ES-I3 (cell line): ENCODE results near the gene ST6GALNAC4.

Experiments
- H3K36me3 ChIP-seq: 2 replicates; pipeline ENCODE4 v1.6.1; 2013; ENCODE audit warnings: mild to moderate bottlenecking, low read length, control low read depth, moderate library complexity; ENCODE audit not compliant: insufficient read depth
- H3K4me1 ChIP-seq: 2 replicates; pipeline ENCODE4 v1.6.1; 2013; ENCODE audit warnings: mild to moderate bottlenecking, control low read depth, low read length; ENCODE audit not compliant: insufficient read depth
- H3K9ac ChIP-seq: 2 replicates; pipeline ENCODE4 v1.6.1; 2013; ENCODE audit warnings: low read depth, mild to moderate bottlenecking, low read length, moderate library complexity
- H3K9me3 ChIP-seq: 2 replicates; pipeline ENCODE4 v1.6.1; 2013; ENCODE audit warnings: mild to moderate bottlenecking, low read length, moderate library complexity; ENCODE audit not compliant: control insufficient read depth, insufficient read depth

ST6GALNAC4 gene

GRCh38 chr9:127903557-127904475 is 13.0 kb downstream of the ST6GALNAC4 start:
- Histone ChIP-seq H3K4me1 (peaks cover 17% of the 10 kb centered on the region), H3K9ac (no peak overlapping the region), H3K9me3 (no peaks in the 10 kb centered on the region), H3K36me3 (no peaks in the 10 kb centered on the region)

GRCh38 chr9:127899128-127899943 is 17.5 kb downstream of the ST6GALNAC4 start, which contains the start of gene ST6GALNAC6:
ST6GALNAC6 (minus strand) TSS chr9:127899603; CDS start chr9:127897981, 1,622 bp downstream.
- peak within 1 kb of the TSS; percentile 74; the same call in 1 of the 2 replicates for H3K9ac ChIP-seq
- H3K36me3 ChIP-seq: peaks cover 3% of the 10 kb centered on the region; the same call in 1 of the 2 replicates
- H3K9me3 ChIP-seq: no peaks in the 10 kb centered on the region
- H3K4me1 ChIP-seq: peaks cover 6% of the 10 kb centered on the region

GRCh38 chr9:127898433-127899127 is 18.3 kb downstream of the ST6GALNAC4 start:
- H3K36me3 ChIP-seq: peaks cover 9% of the 10 kb centered on the region; the same call in 1 of the 2 replicates
- H3K4me1 ChIP-seq: no peaks in the 10 kb centered on the region; the same call in none of the 2 replicates
- H3K9ac ChIP-seq: peak overlapping the region; percentile 74; the same call in 1 of the 2 replicates
- no peaks in the 10 kb centered on the region for H3K9me3 ChIP-seq

- no peak overlapping the region for H3K9ac ChIP-seq
- no peaks in the 10 kb centered on the region; the same call in 1 of the 2 replicates for H3K9me3 ChIP-seq
- no peaks in the 10 kb centered on the region; the same call in none of the 2 replicates for H3K4me1 ChIP-seq
Observed at GRCh38 chr9:127897193-127897692, 19.6 kb downstream of the ST6GALNAC4 start.

GRCh38 chr9:127896395-127897192 is 20.2 kb downstream of the ST6GALNAC4 start:
- H3K36me3 ChIP-seq: peaks cover 14% of the 10 kb centered on the region; the same call in 1 of the 2 replicates
- H3K9ac ChIP-seq: no peak overlapping the region

More at GRCh38 chr9:127897193-127897692, 19.6 kb downstream of the ST6GALNAC4 start:
- H3K36me3 ChIP-seq: peaks cover 14% of the 10 kb centered on the region; the same call in 1 of the 2 replicates

GRCh38 chr9:127895811-127896210 is 21.0 kb downstream of the ST6GALNAC4 start:
- Histone ChIP-seq H3K9me3 (no peaks in the 10 kb centered on the region; the same call in 1 of the 2 replicates), H3K9ac (no peak overlapping the region), H3K4me1 (no peaks in the 10 kb centered on the region; the same call in 1 of the 2 replicates), H3K36me3 (peaks cover 14% of the 10 kb centered on the region; the same call in 1 of the 2 replicates)

More at GRCh38 chr9:127896395-127897192, 20.2 kb downstream of the ST6GALNAC4 start:
- H3K4me1 ChIP-seq: no peaks in the 10 kb centered on the region; the same call in none of the 2 replicates
- H3K9me3 ChIP-seq: no peaks in the 10 kb centered on the region; the same call in 1 of the 2 replicates

GRCh38 chr9:127893392-127893791 is 23.4 kb downstream of the ST6GALNAC4 start:
- no peaks in the 10 kb centered on the region; the same call in 1 of the 2 replicates for H3K9me3 ChIP-seq
- H3K9ac ChIP-seq: no peak overlapping the region
- no peaks in the 10 kb centered on the region; the same call in 1 of the 2 replicates for H3K4me1 ChIP-seq
- H3K36me3 ChIP-seq: peaks cover 14% of the 10 kb centered on the region; the same call in 1 of the 2 replicates

- H3K9me3 ChIP-seq: no peaks in the 10 kb centered on the region; the same call in 1 of the 2 replicates
- H3K9ac ChIP-seq: no peak overlapping the region
- peaks cover 14% of the 10 kb centered on the region; the same call in 1 of the 2 replicates for H3K36me3 ChIP-seq
- H3K4me1 ChIP-seq: no peaks in the 10 kb centered on the region; the same call in 1 of the 2 replicates
Observed at GRCh38 chr9:127892831-127893230, 24.0 kb downstream of the ST6GALNAC4 start.

GRCh38 chr9:127890053-127890452 is 26.8 kb downstream of the ST6GALNAC4 start:
- Histone ChIP-seq H3K36me3 (peaks cover 14% of the 10 kb centered on the region; the same call in 1 of the 2 replicates), H3K9ac (no peak overlapping the region), H3K4me1 (0 out of 2 replicates have a peak, but pooled peaks cover 3% of the 10 kb centered on the region), H3K9me3 (no peaks in the 10 kb centered on the region; the same call in 1 of the 2 replicates)

- Histone ChIP-seq H3K9ac (no peak overlapping the region), H3K36me3 (no peaks in the 10 kb centered on the region; the same call in 1 of the 2 replicates), H3K9me3 (no peaks in the 10 kb centered on the region; the same call in 1 of the 2 replicates), H3K4me1 (peaks cover 9% of the 10 kb centered on the region; the same call in 1 of the 2 replicates)
Observed at GRCh38 chr9:127887792-127888191, 29.0 kb downstream of the ST6GALNAC4 start.

GRCh38 chr9:127886401-127886972 is 30.4 kb downstream of the ST6GALNAC4 start:
- Histone ChIP-seq H3K9me3 (no peaks in the 10 kb centered on the region), H3K9ac (no peak overlapping the region), H3K36me3 (no peaks in the 10 kb centered on the region; the same call in 1 of the 2 replicates), H3K4me1 (peaks cover 9% of the 10 kb centered on the region; the same call in 1 of the 2 replicates)
